Measurements from ENCODE around the gene NHLH2.

Gene NHLH2

GRCh38 chr1:115802416-115802815, 38.5 kb downstream of the NHLH2 start:
- no peak overlapping the region for H3K4me3 ChIP-seq (ENCODE audit: low read depth, low read length)
- POLR2A ChIA-PET = no interaction called here
- CTCF ChIA-PET = interaction anchor here (1.2 to 3.0 kb wide), 2 partner anchors 179 to 218 kb away, joined by 3 to 18 read pairs; no protein-coding TSS in a partner anchor
- DNase-seq (ENCODE audit: low read depth, low spot score) = no peak
- TF ChIP-seq CTCF (IDR thresholded peaks at IDR 0.05; ENCODE audit: insufficient read depth, low read length, missing control alignments) = no peak

GRCh38 chr1:115797486-115797885, 43.4 kb downstream of the NHLH2 start:
- no peak for DNase-seq (ENCODE audit: low read depth, low spot score)
- no peak overlapping the region for H3K4me3 ChIP-seq (ENCODE audit: low read depth, low read length)
- CTCF ChIA-PET = interaction anchor here (0.7 to 1.2 kb wide), 2 partner anchors 62 to 184 kb away, joined by 3 read pairs; no protein-coding TSS in a partner anchor
- no peak for TF ChIP-seq CTCF (IDR thresholded peaks at IDR 0.05; ENCODE audit: insufficient read depth, low read length, missing control alignments)
- POLR2A ChIA-PET = no interaction called here

- DNase-seq (ENCODE audit: low read depth, low spot score) = no peak
- POLR2A ChIA-PET = no interaction called here
- CTCF ChIA-PET = interaction anchor here (1.2 kb wide), 1 partner anchor 184 kb away, joined by 3 read pairs; no protein-coding TSS in a partner anchor
- no peak for TF ChIP-seq CTCF (IDR thresholded peaks at IDR 0.05; ENCODE audit: insufficient read depth, low read length, missing control alignments)
- no peak overlapping the region for H3K4me3 ChIP-seq (ENCODE audit: low read depth, low read length)
Measured at GRCh38 chr1:115796897-115797296, 44.0 kb downstream of the NHLH2 start.

GRCh38 chr1:115796036-115796435, 44.9 kb downstream of the NHLH2 start:
- ChIA-PET CTCF (no interaction called here), POLR2A (no interaction called here)
- no peak for TF ChIP-seq CTCF (IDR thresholded peaks at IDR 0.05; ENCODE audit: insufficient read depth, low read length, missing control alignments)
- H3K4me3 ChIP-seq (ENCODE audit: low read depth, low read length) = no peak overlapping the region
- no peak for DNase-seq (ENCODE audit: low read depth, low spot score)

GRCh38 chr1:115794976-115795639, 45.8 kb downstream of the NHLH2 start:
- TF ChIP-seq CTCF (IDR thresholded peaks at IDR 0.05; ENCODE audit: insufficient read depth, low read length, missing control alignments) = no peak
- CTCF ChIA-PET = no interaction called here
- POLR2A ChIA-PET = no interaction called here
- no peak overlapping the region for H3K4me3 ChIP-seq (ENCODE audit: low read depth, low read length)
- DNase-seq (ENCODE audit: low read depth, low spot score) = no peak

- TF ChIP-seq CTCF (IDR thresholded peaks at IDR 0.05; ENCODE audit: insufficient read depth, low read length, missing control alignments) = no peak
- H3K4me3 ChIP-seq (ENCODE audit: low read depth, low read length) = no peak overlapping the region
- CTCF ChIA-PET = interaction anchor here (1.1 kb wide), 1 partner anchor 14 kb away, joined by 3 read pairs; no protein-coding TSS in a partner anchor
- POLR2A ChIA-PET = no interaction called here
- no peak for DNase-seq (ENCODE audit: low read depth, low spot score)
Measured at GRCh38 chr1:115793162-115793561, 47.8 kb downstream of the NHLH2 start.
